ENCODE measurements around the gene CEL. TPM values are rescaled to one million over a fixed set of nuclear protein-coding genes. Genes with fewer than 3 reads are reported as not detected.
"Not testable (repeated sequence)": the region's sequence is repeated elsewhere in the genome, so short reads cannot be mapped to it uniquely, and the experiment has no call there.

The CEL gene
- total and polyA plus RNA-seq, 2 donors = 0.76 to 3.2 TPM

DNA sequence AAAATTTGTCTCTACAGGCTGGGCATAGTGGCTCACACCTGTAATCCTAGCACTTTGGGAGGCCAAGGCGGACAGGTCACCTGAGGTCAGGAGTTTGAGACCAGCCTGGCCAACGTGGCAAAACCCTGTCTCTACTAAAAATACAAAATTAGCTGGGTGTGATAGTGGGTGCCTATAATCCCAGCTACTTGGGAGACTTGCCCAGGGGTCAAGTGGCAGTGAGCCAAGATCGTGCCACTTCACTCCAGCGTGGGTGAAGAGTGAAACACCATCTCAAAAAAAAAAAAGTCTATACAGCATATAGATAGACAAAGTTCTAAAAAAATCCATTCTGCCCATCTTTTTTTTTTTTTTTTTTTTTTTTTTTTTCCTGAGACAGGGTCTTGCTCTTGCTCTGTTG is 32.6 kb downstream of the CEL start:
- not testable (repeated sequence) for DNase-seq (ENCODE audit: low read depth in 6 of 9, low spot score in 9 of 9); H3K27ac ChIP-seq (ENCODE audit: low read depth in 1 of 2, low read length in 1 of 2); H3K27me3 ChIP-seq (ENCODE audit: control insufficient read depth in 2 of 2, insufficient read depth in 1 of 2, low read length in 1 of 2); H3K4me3 ChIP-seq (ENCODE audit: low read length in 2 of 2); H3K4me1 ChIP-seq (ENCODE audit: control insufficient read depth in 2 of 2, insufficient read depth in 2 of 2, low read length in 2 of 2)
- peaks cover 0 to 15% of the 10 kb centered on the region in 2 donors for H3K9me3 ChIP-seq (ENCODE audit: control insufficient read depth in 2 of 2, insufficient read depth in 1 of 2, low read length in 1 of 2)
- H3K36me3 ChIP-seq (ENCODE audit: control insufficient read depth in 2 of 2, insufficient read depth in 2 of 2, low read length in 1 of 2) = peaks cover 13 to 18% of the 10 kb centered on the region in 2 donors
- WGBS = 97% methylated on average over 4 of the region's 4 CpGs

DNA sequence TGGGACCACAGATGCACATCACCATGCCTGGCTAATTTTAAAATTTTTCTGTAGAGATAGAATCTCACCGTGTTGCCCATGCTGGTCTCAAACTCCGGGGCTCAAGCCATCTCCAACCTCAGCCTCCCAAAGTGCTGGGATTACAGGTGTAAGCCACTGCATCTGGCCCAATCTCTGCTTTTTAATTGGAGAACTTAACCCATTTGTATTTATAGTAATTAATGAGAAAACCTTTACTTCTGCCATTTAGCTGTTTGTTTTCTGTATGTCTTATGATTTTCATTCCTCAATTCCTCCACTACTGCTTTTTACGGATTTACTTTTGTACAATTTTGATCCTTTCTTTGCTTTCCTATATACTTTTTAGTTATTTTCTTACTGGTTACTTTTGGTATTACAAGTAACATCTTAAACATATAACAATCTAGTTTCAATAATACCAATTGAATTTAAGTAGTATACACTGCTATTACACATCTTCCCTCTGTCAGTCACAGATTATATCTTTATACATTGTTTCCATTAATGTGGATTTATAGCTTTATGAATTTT is 33.1 kb downstream of the CEL start:
- Histone ChIP-seq H3K4me3 (ENCODE audit: low read length in 2 of 2) (no peak overlapping the region), H3K4me1 (ENCODE audit: control insufficient read depth in 2 of 2, insufficient read depth in 2 of 2, low read length in 2 of 2) (no peaks in the 10 kb centered on the region), H3K9me3 (ENCODE audit: control insufficient read depth in 2 of 2, insufficient read depth in 1 of 2, low read length in 1 of 2) (peaks cover 0 to 15% of the 10 kb centered on the region in 2 donors), H3K27ac (ENCODE audit: low read depth in 1 of 2, low read length in 1 of 2) (no peak overlapping the region), H3K27me3 (ENCODE audit: control insufficient read depth in 2 of 2, insufficient read depth in 1 of 2, low read length in 1 of 2) (no peaks in the 10 kb centered on the region), H3K36me3 (ENCODE audit: control insufficient read depth in 2 of 2, insufficient read depth in 2 of 2, low read length in 1 of 2) (peaks cover 17 to 22% of the 10 kb centered on the region in 2 donors)
- WGBS = 96% methylated on average over 3 of the region's 3 CpGs
- DNase-seq (ENCODE audit: low read depth in 6 of 9, low spot score in 9 of 9) = no peak

DNA sequence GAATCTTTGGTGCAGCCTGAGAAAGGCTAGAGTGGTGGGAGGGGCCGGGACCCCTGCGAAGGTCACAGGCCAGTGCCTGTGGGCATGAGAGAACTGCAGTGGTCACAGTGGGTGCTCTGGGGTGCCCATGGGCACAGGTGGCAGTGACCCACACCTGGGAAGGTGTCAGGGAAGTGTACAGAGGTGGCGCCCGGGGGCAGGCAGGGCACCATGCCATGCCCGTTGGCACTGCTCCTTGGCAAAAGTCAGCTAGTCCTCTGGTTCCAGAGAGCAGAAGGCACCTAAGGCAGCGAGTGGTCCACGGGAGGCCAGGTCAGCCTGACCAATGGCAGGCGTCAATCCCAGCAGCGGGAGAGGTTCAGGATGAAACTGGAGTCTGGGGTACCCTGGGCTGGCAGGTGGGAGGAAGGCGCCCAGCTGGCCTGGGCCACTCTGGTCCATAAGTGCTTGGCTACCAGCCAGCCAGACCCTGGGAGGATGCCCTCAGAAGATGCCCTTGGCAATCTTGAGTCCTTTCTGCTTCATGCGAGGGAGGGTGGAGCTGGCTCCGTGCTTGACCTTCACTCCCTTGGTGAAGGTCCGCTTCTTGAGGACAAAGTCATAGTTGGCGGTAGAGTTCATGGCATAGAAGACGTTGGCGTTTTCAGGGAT is 36.4 kb downstream of the CEL start:
- no peak for DNase-seq (ENCODE audit: low read depth in 6 of 9, low spot score in 9 of 9)
- H3K4me3 ChIP-seq (ENCODE audit: low read length in 2 of 2) = no peak overlapping the region
- WGBS = 98% methylated on average over 16 of the region's 16 CpGs
- H3K9me3 ChIP-seq (ENCODE audit: control insufficient read depth in 2 of 2, insufficient read depth in 1 of 2, low read length in 1 of 2) = peaks cover 0 to 15% of the 10 kb centered on the region in 2 donors
- no peaks in the 10 kb centered on the region for H3K27me3 ChIP-seq (ENCODE audit: control insufficient read depth in 2 of 2, insufficient read depth in 1 of 2, low read length in 1 of 2)
- no peak overlapping the region for H3K27ac ChIP-seq (ENCODE audit: low read depth in 1 of 2, low read length in 1 of 2)
- H3K4me1 ChIP-seq (ENCODE audit: control insufficient read depth in 2 of 2, insufficient read depth in 2 of 2, low read length in 2 of 2) = no peaks in the 10 kb centered on the region
- H3K36me3 ChIP-seq (ENCODE audit: control insufficient read depth in 2 of 2, insufficient read depth in 2 of 2, low read length in 1 of 2) = peaks cover 44 to 54% of the 10 kb centered on the region in 2 donors

DNA sequence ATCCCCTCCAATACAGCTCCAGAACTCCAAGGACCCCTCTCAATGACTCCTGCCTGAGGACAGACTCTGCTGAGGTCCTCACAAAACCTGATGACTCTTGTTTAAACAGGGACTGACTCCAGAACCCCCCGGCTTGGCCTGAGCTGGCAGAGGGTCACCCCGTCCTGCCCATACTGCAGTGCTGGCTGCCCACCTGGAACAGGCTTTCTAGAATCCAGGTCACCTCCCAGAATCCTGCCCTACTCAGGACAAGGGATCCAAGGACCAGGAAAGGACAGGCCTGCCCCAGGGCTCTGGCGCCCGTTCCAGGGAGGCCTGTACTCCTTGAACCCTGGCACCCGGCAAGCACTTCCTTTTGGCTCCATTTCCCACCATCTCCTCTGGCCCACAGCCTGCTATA is 37.1 kb downstream of the CEL start:
- whole genome bisulfite sequencing = 98% methylated on average over 5 of the region's 5 CpGs
- Histone ChIP-seq H3K36me3 (ENCODE audit: control insufficient read depth in 2 of 2, insufficient read depth in 2 of 2, low read length in 1 of 2) (peaks cover 48 to 60% of the 10 kb centered on the region in 2 donors), H3K4me3 (ENCODE audit: low read length in 2 of 2) (no peak overlapping the region), H3K27me3 (ENCODE audit: control insufficient read depth in 2 of 2, insufficient read depth in 1 of 2, low read length in 1 of 2) (no peaks in the 10 kb centered on the region), H3K27ac (ENCODE audit: low read depth in 1 of 2, low read length in 1 of 2) (no peak overlapping the region), H3K4me1 (ENCODE audit: control insufficient read depth in 2 of 2, insufficient read depth in 2 of 2, low read length in 2 of 2) (no peaks in the 10 kb centered on the region), H3K9me3 (ENCODE audit: control insufficient read depth in 2 of 2, insufficient read depth in 1 of 2, low read length in 1 of 2) (peaks cover 0 to 15% of the 10 kb centered on the region in 2 donors)
- DNase-seq (ENCODE audit: low read depth in 6 of 9, low spot score in 9 of 9) = no peak

DNA sequence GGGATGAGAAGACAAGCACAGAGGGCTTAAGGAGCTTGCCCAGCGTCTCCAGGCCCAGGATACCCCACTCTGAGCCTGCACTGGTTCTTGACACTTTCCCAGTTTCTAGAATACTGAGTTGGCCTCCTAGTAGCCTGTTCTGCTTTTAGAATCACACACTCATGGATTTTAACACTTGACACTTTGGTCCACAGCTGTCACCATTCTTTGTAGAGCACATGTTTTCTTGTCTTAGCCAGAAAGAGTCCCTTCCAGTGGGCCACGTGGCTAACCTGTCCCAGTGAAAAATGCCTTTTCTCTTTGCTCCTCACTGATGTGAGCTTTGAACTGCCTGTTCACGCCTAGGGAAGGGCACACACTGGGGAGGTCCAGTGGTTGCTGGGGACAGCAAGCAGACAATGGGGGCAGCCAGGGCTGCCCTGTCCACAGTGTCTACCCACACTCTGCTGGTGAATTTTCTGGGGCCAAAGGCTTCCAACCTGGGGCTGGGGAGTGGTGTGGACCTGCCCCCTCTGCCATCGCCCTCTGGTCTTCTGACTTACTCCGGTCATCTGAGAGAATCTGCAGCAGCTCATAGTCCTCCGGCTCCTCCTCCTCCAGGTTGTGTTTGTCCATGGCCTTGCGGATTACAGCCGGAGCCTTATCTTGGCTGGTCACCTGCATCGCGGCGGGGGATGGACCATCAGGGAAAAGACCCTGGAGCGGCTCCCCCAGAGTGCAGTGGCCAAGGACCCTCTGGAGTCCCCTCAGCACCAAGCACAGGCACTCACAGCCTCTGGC is 38.1 kb downstream of the CEL start:
- DNase-seq (ENCODE audit: low read depth in 6 of 9, low spot score in 9 of 9) = no peak
- Histone ChIP-seq H3K4me3 (ENCODE audit: low read length in 2 of 2) (no peak overlapping the region), H3K36me3 (ENCODE audit: control insufficient read depth in 2 of 2, insufficient read depth in 2 of 2, low read length in 1 of 2) (peaks cover 54 to 62% of the 10 kb centered on the region in 2 donors), H3K9me3 (ENCODE audit: control insufficient read depth in 2 of 2, insufficient read depth in 1 of 2, low read length in 1 of 2) (peaks cover 0 to 15% of the 10 kb centered on the region in 2 donors), H3K27me3 (ENCODE audit: control insufficient read depth in 2 of 2, insufficient read depth in 1 of 2, low read length in 1 of 2) (no peaks in the 10 kb centered on the region), H3K4me1 (ENCODE audit: control insufficient read depth in 2 of 2, insufficient read depth in 2 of 2, low read length in 2 of 2) (no peaks in the 10 kb centered on the region), H3K27ac (ENCODE audit: low read depth in 1 of 2, low read length in 1 of 2) (no peak overlapping the region)
- WGBS = 98% methylated on average over 12 of the region's 12 CpGs

DNA sequence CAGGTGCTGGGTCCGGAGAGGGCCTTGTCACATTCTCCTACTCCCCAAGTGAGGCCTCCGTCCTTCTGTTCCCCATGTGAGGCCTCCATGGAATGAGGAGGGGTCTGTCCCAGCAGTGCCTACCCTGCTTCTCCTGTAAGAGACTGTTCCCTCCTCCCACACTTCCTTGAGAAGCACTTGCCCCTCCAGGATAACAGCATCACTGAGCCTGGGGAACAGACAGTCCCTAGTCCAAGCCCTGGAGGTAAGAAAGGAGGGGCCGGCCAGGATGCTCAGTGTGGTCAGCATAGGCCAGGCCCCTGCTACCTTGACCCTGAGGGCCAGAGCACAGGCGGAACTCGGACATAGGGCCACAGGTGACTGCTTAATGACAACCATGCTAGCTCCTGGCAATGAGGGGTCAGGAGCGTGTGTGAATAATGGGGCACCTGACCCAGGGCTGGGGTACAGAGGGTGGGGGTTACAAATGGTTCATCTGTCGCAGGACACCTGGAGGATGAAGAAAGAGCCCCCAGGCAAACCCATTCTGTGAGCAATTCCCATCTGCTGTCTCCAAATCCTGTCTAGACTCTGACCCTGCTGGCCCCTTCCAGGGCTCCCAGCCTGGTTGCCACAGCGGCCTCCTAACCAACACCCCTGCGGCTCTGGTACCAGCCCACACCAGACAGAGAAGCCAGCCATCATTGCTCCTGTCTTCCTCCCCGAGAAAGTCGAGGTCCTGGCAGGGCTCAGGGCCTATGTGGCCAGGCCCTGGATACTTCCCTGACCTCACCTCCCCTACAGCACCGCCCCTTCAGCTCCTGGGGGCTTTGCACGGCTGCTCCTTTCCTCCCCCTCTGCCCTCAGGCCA is 39.0 kb downstream of the CEL start:
- H3K4me3 ChIP-seq (ENCODE audit: low read length in 2 of 2) = no peak overlapping the region
- H3K4me1 ChIP-seq (ENCODE audit: control insufficient read depth in 2 of 2, insufficient read depth in 2 of 2, low read length in 2 of 2) = no peaks in the 10 kb centered on the region
- H3K27me3 ChIP-seq (ENCODE audit: control insufficient read depth in 2 of 2, insufficient read depth in 1 of 2, low read length in 1 of 2) = no peaks in the 10 kb centered on the region
- no peak for DNase-seq (ENCODE audit: low read depth in 6 of 9, low spot score in 9 of 9)
- WGBS = 98% methylated on average over 13 of the region's 13 CpGs
- peaks cover 0 to 11% of the 10 kb centered on the region in 2 donors for H3K9me3 ChIP-seq (ENCODE audit: control insufficient read depth in 2 of 2, insufficient read depth in 1 of 2, low read length in 1 of 2)
- H3K36me3 ChIP-seq (ENCODE audit: control insufficient read depth in 2 of 2, insufficient read depth in 2 of 2, low read length in 1 of 2) = peaks cover 58 to 67% of the 10 kb centered on the region in 2 donors
- H3K27ac ChIP-seq (ENCODE audit: low read depth in 1 of 2, low read length in 1 of 2) = no peak overlapping the region

DNA sequence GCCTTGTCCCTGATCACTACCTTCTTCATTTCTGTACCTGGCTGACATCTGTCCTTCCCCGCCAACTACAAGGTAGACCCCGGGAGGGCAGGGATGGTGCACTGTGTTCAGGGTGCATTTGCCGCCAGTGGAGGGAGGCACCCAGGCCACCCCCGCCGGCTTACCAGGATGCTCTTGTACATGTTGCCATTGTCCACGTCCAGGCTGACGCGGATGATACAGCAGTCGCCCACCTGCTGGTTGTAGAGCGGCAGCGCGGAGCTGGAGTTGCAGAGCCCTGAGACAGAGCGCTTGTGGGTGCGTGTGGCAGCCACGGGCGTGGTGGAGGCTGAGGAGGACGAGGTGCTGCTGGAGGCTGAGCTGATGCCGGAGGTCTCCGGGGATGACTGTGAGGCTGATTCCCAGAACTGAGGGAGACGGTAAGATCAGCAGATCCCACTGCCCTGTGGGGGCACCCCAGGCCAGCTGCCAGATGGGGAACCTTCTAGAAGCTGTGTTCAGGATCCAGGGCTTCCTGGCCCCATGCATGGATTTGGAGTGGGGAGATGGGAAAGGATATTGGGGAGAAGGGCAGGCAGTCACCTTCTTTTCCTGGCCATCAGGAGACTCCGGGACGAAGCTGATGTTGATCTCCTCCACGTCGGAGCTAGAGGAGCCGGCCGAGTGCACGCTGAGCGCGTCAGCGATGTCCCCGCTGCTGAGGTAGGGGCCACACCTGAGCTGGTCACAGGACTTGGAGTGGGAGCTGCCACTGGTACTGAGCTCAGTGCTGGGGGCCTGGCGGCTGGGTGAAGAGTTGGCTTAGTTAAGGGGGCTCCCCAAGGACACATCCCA is 39.8 kb downstream of the CEL start:
- Histone ChIP-seq H3K27ac (ENCODE audit: low read depth in 1 of 2, low read length in 1 of 2) (no peak overlapping the region), H3K4me3 (ENCODE audit: low read length in 2 of 2) (no peak overlapping the region)
- DNase-seq (ENCODE audit: low read depth in 6 of 9, low spot score in 9 of 9) = no peak

More for the DNA sequence above, 39.8 kb downstream of the CEL start:
- Histone ChIP-seq H3K9me3 (ENCODE audit: control insufficient read depth in 2 of 2, insufficient read depth in 1 of 2, low read length in 1 of 2) (peaks cover 0 to 10% of the 10 kb centered on the region in 2 donors), H3K4me1 (ENCODE audit: control insufficient read depth in 2 of 2, insufficient read depth in 2 of 2, low read length in 2 of 2) (no peaks in the 10 kb centered on the region), H3K27me3 (ENCODE audit: control insufficient read depth in 2 of 2, insufficient read depth in 1 of 2, low read length in 1 of 2) (no peaks in the 10 kb centered on the region), H3K36me3 (ENCODE audit: control insufficient read depth in 2 of 2, insufficient read depth in 2 of 2, low read length in 1 of 2) (peaks cover 63 to 72% of the 10 kb centered on the region in 2 donors)
- WGBS = 99% methylated on average over 32 of the region's 32 CpGs

Measured in thymus (tissue), 11 donors.